ENCODE measurements around the gene ADAM12.

DNA sequence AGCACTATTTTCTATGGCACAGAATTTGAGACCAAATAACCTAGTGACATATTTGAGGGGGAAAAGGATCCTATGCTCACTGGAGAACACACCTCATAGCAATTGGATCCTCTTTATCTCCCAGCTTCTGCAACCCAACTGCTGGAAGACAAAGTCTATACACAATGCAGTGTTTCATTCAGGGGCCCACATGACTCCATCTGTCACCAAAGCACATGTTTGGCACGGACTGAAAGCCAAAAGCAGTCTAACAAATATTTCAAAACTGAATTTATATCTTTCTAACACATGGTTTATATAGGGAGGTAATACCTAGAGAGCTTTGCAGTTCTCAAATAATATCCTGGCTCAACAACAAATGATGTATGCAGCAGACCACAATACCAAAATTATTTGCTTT lies 39.2 kb downstream of the ADAM12 start:
- TF ChIP-seq, protein P1, sequence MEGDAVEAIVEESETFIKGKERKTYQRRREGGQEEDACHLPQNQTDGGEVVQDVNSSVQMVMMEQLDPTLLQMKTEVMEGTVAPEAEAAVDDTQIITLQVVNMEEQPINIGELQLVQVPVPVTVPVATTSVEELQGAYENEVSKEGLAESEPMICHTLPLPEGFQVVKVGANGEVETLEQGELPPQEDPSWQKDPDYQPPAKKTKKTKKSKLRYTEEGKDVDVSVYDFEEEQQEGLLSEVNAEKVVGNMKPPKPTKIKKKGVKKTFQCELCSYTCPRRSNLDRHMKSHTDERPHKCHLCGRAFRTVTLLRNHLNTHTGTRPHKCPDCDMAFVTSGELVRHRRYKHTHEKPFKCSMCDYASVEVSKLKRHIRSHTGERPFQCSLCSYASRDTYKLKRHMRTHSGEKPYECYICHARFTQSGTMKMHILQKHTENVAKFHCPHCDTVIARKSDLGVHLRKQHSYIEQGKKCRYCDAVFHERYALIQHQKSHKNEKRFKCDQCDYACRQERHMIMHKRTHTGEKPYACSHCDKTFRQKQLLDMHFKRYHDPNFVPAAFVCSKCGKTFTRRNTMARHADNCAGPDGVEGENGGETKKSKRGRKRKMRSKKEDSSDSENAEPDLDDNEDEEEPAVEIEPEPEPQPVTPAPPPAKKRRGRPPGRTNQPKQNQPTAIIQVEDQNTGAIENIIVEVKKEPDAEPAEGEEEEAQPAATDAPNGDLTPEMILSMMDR (IDR thresholded peaks at IDR 0.05): no peak
- no peak for TF ChIP-seq POLR2A (IDR thresholded peaks at IDR 0.05)

Data from adrenal gland (tissue), 5 donors.